Panc1 (cell line): ENCODE data around the gene OR51E2.
"Not testable (repeated sequence)": the region's sequence is repeated elsewhere in the genome, so short reads cannot be mapped to it uniquely, and the experiment has no call there.

Experiments used
- SIN3A ChIP-seq: IDR thresholded peaks from 2 replicates; pipeline ENCODE4 v1.6.1; 2012; ENCODE audit warnings: low read depth, mild to moderate bottlenecking, low read length, moderate library complexity, borderline replicate concordance; ENCODE audit not compliant: insufficient read depth
- TF ChIP-seq, protein P1 (sequence below): fragments of 450-650 bp; IDR thresholded peaks from 2 replicates; pipeline ENCODE4 v1.5.1; 2017; ENCODE audit warnings: mild to moderate bottlenecking
- TF ChIP-seq, protein P2 (sequence below), 2 experiments: IDR thresholded peaks; 2 replicates each; pipeline ENCODE4 v1.6.1; 2011 to 2012; ENCODE audit warnings: low read depth in 2 of 2, control low read depth in 1 of 2, low read length in 1 of 2, mild to moderate bottlenecking in 1 of 2, moderate library complexity in 1 of 2; ENCODE audit not compliant: insufficient read depth in 1 of 2

- TF ChIP-seq SIN3A: not testable (repeated sequence)
- TF ChIP-seq, protein P1, sequence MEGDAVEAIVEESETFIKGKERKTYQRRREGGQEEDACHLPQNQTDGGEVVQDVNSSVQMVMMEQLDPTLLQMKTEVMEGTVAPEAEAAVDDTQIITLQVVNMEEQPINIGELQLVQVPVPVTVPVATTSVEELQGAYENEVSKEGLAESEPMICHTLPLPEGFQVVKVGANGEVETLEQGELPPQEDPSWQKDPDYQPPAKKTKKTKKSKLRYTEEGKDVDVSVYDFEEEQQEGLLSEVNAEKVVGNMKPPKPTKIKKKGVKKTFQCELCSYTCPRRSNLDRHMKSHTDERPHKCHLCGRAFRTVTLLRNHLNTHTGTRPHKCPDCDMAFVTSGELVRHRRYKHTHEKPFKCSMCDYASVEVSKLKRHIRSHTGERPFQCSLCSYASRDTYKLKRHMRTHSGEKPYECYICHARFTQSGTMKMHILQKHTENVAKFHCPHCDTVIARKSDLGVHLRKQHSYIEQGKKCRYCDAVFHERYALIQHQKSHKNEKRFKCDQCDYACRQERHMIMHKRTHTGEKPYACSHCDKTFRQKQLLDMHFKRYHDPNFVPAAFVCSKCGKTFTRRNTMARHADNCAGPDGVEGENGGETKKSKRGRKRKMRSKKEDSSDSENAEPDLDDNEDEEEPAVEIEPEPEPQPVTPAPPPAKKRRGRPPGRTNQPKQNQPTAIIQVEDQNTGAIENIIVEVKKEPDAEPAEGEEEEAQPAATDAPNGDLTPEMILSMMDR: peak; percentile 29; the same call in 1 of the 2 replicates
- TF ChIP-seq, protein P2, sequence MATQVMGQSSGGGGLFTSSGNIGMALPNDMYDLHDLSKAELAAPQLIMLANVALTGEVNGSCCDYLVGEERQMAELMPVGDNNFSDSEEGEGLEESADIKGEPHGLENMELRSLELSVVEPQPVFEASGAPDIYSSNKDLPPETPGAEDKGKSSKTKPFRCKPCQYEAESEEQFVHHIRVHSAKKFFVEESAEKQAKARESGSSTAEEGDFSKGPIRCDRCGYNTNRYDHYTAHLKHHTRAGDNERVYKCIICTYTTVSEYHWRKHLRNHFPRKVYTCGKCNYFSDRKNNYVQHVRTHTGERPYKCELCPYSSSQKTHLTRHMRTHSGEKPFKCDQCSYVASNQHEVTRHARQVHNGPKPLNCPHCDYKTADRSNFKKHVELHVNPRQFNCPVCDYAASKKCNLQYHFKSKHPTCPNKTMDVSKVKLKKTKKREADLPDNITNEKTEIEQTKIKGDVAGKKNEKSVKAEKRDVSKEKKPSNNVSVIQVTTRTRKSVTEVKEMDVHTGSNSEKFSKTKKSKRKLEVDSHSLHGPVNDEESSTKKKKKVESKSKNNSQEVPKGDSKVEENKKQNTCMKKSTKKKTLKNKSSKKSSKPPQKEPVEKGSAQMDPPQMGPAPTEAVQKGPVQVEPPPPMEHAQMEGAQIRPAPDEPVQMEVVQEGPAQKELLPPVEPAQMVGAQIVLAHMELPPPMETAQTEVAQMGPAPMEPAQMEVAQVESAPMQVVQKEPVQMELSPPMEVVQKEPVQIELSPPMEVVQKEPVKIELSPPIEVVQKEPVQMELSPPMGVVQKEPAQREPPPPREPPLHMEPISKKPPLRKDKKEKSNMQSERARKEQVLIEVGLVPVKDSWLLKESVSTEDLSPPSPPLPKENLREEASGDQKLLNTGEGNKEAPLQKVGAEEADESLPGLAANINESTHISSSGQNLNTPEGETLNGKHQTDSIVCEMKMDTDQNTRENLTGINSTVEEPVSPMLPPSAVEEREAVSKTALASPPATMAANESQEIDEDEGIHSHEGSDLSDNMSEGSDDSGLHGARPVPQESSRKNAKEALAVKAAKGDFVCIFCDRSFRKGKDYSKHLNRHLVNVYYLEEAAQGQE (IDR thresholded peaks at IDR 0.05; ENCODE audit: insufficient read depth in 1 of 2, low read depth in 2 of 2, low read length in 1 of 2): not testable (repeated sequence)
These were observed 25.2 kb upstream of the OR51E2 start for GRCh38 chr11:4722616-4723534.
